ENCODE data around the gene C20orf141.

DNA sequence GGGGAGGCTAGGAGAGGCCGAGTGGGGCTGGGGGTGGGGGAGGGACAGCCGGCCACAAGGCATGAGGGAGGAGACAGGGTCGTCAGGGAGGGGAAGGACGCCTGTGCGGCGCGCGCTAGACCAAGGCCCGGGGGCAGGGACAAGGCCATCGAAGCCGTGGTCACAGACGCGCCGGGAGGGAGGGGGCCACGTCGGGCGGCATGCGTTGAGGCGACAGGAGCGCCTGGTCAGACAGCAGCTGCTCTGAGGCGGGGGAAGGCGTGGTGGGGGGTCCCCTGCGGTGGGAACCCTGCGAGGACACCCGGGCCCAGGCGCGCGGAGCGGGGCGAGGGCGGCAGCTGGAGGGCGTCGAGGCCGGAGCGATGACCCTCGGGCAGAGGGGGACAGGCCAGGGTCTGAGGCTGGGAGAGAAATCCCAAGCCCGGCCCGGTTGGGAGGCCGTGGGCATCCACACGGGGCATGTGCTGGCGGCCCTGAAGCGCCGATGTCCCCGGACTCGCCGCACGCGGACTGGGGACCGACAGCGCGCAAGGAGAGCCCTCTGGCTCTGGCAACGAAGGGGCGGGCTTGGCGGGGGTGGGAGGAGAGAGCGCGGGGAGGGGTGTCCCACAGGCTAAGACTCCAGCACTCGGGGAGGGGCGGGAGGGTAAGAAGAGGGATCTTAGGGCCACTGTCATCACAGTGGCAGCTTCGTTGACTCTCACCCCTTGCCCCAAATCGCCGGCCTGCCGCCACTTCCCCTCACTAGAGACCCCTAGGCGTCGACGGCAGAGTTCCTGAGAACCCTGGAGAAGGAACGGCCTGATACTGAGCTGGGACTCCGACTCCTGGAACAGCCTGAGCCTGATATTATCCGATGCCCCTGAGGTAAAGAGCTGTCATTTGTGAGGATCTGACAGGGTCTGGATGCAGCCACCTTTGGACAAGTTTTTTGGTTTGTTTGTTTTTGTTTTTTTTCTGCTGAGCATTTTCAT is 6.4 kb downstream of the C20orf141 start:
- no peak for TF ChIP-seq POLR2A (IDR thresholded peaks at IDR 0.05; ENCODE audit: low read depth, low read length)
- no peak for TF ChIP-seq POLR2AphosphoS5 (IDR thresholded peaks at IDR 0.05; ENCODE audit: low read depth, low read length)

Measured in GM12892 (cell line).